Measurements from ENCODE around the gene RHBDL3. TPM values are rescaled to one million over a fixed set of nuclear protein-coding genes. Genes with fewer than 3 reads are reported as not detected.
"Not testable (repeated sequence)": the region's sequence is repeated elsewhere in the genome, so short reads cannot be mapped to it uniquely, and the experiment has no call there.

RHBDL3 gene
- total RNA-seq, 6 donors from 2014 or later: 0.47 to 1.2 TPM; not detected in 4

DNA sequence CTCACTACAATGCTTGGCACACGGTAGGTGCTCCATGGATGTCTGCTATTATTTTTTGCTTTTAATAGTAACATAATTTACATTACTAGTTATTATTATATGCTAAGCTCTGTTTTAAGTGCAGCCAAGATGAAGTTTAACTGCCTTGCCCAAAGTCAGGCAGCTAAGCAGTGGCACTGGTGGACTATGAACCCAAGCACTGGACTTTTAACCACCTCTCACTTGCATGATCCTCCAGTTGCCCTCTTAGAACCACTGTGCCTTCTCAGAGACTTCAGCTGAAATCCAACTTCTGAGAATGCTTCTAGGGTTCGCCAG is 82.8 kb downstream of the RHBDL3 start:
- Histone ChIP-seq H3K27ac (no peak overlapping the region), H3K27me3 (no peaks in the 10 kb centered on the region), H3K9me3 (no peaks in the 10 kb centered on the region), H3K4me3 (no peak overlapping the region), H3K4me1 (peaks cover 18 to 31% (median 24%) of the 10 kb centered on the region in 4 donors), H3K36me3 (peaks cover 0 to 13% (median 8%) of the 10 kb centered on the region in 4 donors)
- 95 to 97% methylated on average over 2 of the region's 2 CpGs for WGBS, 2 donors
- ATAC-seq (ENCODE audit: low FRiP score in 2 of 2) (no peak), DNase-seq (no peak)
- TF ChIP-seq POLR2AphosphoS5 (IDR thresholded peaks at IDR 0.05) (no peak), POLR2A (IDR thresholded peaks at IDR 0.05) (no peak), EP300 (IDR thresholded peaks at IDR 0.05) (no peak)
- TF ChIP-seq, protein P1, sequence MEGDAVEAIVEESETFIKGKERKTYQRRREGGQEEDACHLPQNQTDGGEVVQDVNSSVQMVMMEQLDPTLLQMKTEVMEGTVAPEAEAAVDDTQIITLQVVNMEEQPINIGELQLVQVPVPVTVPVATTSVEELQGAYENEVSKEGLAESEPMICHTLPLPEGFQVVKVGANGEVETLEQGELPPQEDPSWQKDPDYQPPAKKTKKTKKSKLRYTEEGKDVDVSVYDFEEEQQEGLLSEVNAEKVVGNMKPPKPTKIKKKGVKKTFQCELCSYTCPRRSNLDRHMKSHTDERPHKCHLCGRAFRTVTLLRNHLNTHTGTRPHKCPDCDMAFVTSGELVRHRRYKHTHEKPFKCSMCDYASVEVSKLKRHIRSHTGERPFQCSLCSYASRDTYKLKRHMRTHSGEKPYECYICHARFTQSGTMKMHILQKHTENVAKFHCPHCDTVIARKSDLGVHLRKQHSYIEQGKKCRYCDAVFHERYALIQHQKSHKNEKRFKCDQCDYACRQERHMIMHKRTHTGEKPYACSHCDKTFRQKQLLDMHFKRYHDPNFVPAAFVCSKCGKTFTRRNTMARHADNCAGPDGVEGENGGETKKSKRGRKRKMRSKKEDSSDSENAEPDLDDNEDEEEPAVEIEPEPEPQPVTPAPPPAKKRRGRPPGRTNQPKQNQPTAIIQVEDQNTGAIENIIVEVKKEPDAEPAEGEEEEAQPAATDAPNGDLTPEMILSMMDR (IDR thresholded peaks at IDR 0.05): no peak

DNA sequence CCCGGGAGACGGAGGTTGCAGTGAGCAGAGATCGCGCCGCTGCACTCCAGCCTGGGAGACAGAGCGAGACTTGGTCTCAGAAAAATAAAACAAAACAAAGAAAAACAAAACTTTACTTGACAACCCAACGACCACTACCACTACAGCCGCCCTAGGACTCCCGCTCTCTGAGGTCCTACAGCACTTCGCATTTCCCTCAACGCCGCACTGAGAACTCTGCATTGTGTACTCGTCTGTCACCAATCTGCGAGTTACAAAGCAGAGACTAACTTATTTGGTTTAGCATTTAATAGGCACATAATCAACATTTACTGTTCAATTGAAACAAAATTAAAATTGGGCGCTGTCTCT is 83.8 kb downstream of the RHBDL3 start:
- H3K27ac ChIP-seq: peak overlapping the region; percentile 97 to 99 (median 99)
- WGBS, 2 donors: 18 to 24% methylated on average over 15 of the region's 15 CpGs
- peaks cover 0 to 21% (median 15%) of the 10 kb centered on the region in 4 donors for H3K36me3 ChIP-seq
- ATAC-seq (ENCODE audit: low FRiP score in 2 of 2) (peak in 1 of 2 donors; percentile 33), DNase-seq (no peak)
- H3K9me3 ChIP-seq: no peaks in the 10 kb centered on the region
- TF ChIP-seq EP300 (IDR thresholded peaks at IDR 0.05) (no peak), POLR2AphosphoS5 (IDR thresholded peaks at IDR 0.05) (no peak), POLR2A (IDR thresholded peaks at IDR 0.05) (no peak)
- TF ChIP-seq, protein P1 (IDR thresholded peaks at IDR 0.05): no peak
- no peaks in the 10 kb centered on the region for H3K27me3 ChIP-seq
- peak overlapping the region; percentile 34 to 86 (median 70) for H3K4me3 ChIP-seq
- peaks cover 29 to 40% (median 33%) of the 10 kb centered on the region in 4 donors for H3K4me1 ChIP-seq

DNA sequence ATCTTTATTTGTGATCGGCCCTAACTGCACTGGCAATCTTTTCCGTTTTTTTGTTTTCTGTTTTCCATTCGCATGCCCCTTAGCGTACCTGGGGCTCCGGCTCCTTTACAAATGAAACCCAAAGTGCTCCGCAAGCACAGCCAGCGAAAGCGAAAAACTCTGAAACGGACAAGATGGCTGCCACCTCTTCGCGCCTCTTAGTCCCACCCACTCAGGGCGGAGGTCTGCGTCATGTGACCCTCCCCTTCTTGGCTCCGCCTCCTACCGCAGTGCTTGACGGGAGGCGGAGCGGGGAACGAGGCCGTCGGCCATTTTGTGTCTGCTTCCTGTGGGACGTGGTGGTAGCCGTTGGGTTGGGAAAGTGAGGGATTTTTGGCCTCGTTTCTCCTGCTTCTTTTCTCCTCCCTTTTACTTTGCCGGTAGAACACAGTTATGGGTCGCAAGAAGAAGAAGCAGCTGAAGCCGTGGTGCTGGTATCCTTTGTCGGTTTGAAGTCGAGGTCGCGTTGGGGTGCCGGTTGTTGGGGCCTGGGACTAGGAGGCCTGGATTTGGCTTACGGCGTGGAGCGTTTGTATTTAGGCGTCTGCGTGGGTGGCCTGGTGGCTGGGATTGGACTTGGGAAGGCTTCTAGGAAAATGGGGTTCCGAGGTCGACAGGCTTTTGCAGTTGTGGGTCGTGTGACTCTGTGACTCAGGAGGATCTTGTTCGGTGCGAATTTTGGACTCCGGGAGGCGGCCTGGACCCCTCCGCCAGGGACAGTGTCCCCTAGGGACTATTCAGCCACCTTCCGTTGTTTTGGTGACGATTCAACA is 84.4 kb downstream of the RHBDL3 start, which contains the start of gene ZNF207:
Gene ZNF207 (plus strand): TSS at position 304 of the 812 bp plus-strand sequence. CDS start 129 bp downstream, at position 433.
- Histone ChIP-seq H3K27ac (peak within 1 kb of the TSS; percentile 97 to 99 (median 99)), H3K4me1 (peaks cover 35 to 46% (median 39%) of the 10 kb centered on the region in 4 donors), H3K9me3 (no peaks in the 10 kb centered on the region), H3K36me3 (peaks cover 0 to 27% (median 21%) of the 10 kb centered on the region in 4 donors), H3K4me3 (peak within 1 kb of the TSS; percentile 69 to 93 (median 79)), H3K27me3 (no peaks in the 10 kb centered on the region)
- peak; percentile 99 for ATAC-seq (ENCODE audit: low FRiP score in 2 of 2)
- 0% methylated on average over 34 to 47 of the region's 47 CpGs for WGBS, 2 donors
- TF ChIP-seq, protein P1 (IDR thresholded peaks at IDR 0.05): peak in 2 of 6 experiments; percentile 8 to 21
- TF ChIP-seq POLR2AphosphoS5 (IDR thresholded peaks at IDR 0.05) (peak; percentile 98), POLR2A (IDR thresholded peaks at IDR 0.05) (peak; percentile 76 to 92 (median 84)), EP300 (IDR thresholded peaks at IDR 0.05) (no peak)
- DNase-seq: peak; percentile 90 to 96

DNA sequence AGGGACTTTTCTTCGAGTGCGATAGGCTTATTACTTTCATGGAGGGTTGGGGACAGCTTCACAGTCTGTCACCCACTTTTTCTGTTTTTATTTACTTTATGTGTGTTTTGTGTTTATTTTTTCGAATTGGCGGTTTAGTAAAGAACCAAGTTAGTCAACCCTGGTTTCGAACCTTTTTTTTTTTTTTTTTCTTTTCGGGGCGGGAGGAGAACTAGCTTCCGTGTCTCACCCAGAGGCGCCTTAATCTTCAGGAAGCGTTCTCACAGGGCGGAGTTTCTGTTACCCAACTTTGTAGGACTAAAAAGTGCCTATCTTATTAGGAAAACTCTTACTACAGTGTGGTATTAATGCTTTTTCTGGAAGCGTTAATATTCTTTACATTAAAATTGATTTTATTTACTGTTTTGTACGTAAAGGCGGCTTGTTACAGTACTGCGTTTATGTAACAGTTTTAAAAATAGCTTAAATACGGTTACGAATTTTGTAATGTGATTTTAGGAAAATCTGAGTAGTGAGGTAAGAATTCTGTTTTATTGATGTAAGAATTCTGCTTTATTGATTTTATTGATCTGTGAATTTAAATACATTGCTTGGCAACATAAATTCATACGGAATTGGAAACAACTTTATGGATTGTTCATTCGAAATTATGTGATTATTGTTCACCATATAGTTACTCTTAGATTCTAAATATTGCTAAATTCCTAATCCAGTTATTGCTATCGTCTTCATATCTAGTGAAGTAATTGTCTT is 85.2 kb downstream of the RHBDL3 start:
- no peaks in the 10 kb centered on the region for H3K9me3 ChIP-seq
- peaks cover 42 to 54% (median 47%) of the 10 kb centered on the region in 4 donors for H3K4me1 ChIP-seq
- TF ChIP-seq, protein P1 (IDR thresholded peaks at IDR 0.05): no peak
- TF ChIP-seq POLR2A (IDR thresholded peaks at IDR 0.05) (no peak), EP300 (IDR thresholded peaks at IDR 0.05) (no peak), POLR2AphosphoS5 (IDR thresholded peaks at IDR 0.05) (no peak)
- peak in 1 of 2 donors; percentile 59 for DNase-seq
- peak; percentile 74 to 85 for ATAC-seq (ENCODE audit: low FRiP score in 2 of 2)
- WGBS, 2 donors: 0 to 1% methylated on average over 20 of the region's 20 CpGs
- H3K27me3 ChIP-seq: no peaks in the 10 kb centered on the region
- peak overlapping the region; percentile 97 to 99 (median 99) for H3K27ac ChIP-seq
- H3K36me3 ChIP-seq: peaks cover 0 to 35% (median 23%) of the 10 kb centered on the region in 4 donors
- peak overlapping the region; percentile 69 to 93 (median 79) for H3K4me3 ChIP-seq

DNA sequence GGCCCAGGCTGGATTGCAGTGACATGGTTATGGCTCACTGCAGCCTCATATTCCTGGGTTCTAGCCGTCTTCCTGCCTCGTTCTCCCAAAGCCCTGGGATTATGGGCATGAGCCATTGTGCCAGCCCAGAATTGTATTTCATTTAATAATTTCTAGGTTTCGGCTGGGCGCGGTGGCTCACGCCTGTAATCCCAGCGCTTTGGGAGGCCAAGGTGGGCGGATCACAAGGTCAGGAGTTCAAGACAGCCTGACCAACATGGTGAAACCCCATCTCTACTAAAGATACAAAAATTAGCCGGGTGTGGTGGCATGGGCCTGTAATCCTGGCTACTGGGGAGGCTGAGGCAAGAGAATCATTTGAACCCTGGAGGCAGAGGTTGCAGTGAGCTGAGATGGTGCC is 87.1 kb downstream of the RHBDL3 start:
- H3K4me1 ChIP-seq: peaks cover 56 to 73% (median 58%) of the 10 kb centered on the region in 4 donors
- peaks cover 0 to 52% (median 29%) of the 10 kb centered on the region in 4 donors for H3K36me3 ChIP-seq
- WGBS, 2 donors: 80 to 91% methylated on average over 9 of the region's 9 CpGs
- H3K27me3 ChIP-seq; ATAC-seq (ENCODE audit: low FRiP score in 2 of 2); H3K9me3 ChIP-seq; H3K27ac ChIP-seq; DNase-seq: not testable (repeated sequence)
- peak overlapping the region in 3 of 4 donors; percentile 22 to 86 (median 72) for H3K4me3 ChIP-seq
